Common myeloid progenitor, CD34-positive (primary cell): ENCODE measurements around the gene BHLHE40.

Experiments
- CTCF ChIA-PET: fragments of 350-600 bp; sonication (Branson Sonifier 250); formaldehyde crosslinking; loops from one replicate; lab custom pipeline; 2021; ENCODE audit warnings: antibody characterized with exemption; lab: Charles Lee
- POLR2A ChIA-PET: fragments of 350-600 bp; sonication (Branson Sonifier 250); formaldehyde crosslinking; loops from one replicate; lab custom pipeline; 2021; ENCODE audit warnings: antibody characterized with exemption; lab: Charles Lee
- DNase-seq, 3 donors: peaks; one replicate each; pipeline versions ENCODE4 v3.0.0 to v3.0.0-alpha.2; 2013
- H3K27ac ChIP-seq, 2 experiments: 1 replicate in 1 of 2; 2 replicates in 1 of 2; pipeline ENCODE4 v1.7.0; 2013; ENCODE audit warnings: inconsistent platforms in 2 of 2, low read length in 2 of 2, mild to moderate bottlenecking in 2 of 2, low read depth in 1 of 2, moderate library complexity in 1 of 2; ENCODE audit not compliant: severe bottlenecking in 2 of 2, insufficient read depth in 1 of 2, poor library complexity in 1 of 2
- H3K27me3 ChIP-seq, 5 experiments: replicated peaks in 2 of 5; 1 replicate in 3 of 5; 2 replicates in 2 of 5; pipeline versions ENCODE4 v1.6.1 to v1.7.0; 2013; ENCODE audit warnings: low read length in 4 of 5, mild to moderate bottlenecking in 2 of 5, moderate library complexity in 2 of 5, inconsistent platforms in 1 of 5; ENCODE audit not compliant: insufficient read depth in 5 of 5, control insufficient read depth in 4 of 5
- H3K36me3 ChIP-seq, 4 experiments: 1 replicate in 2 of 4; 2 replicates in 2 of 4; pipeline versions ENCODE4 v1.6.1 to v1.7.0; 2013; ENCODE audit warnings: low read length in 3 of 4, control low read depth in 1 of 4, mild to moderate bottlenecking in 1 of 4; ENCODE audit not compliant: control insufficient read depth in 4 of 4, insufficient read depth in 4 of 4
- H3K4me1 ChIP-seq, 4 experiments: 1 replicate in 3 of 4; 2 replicates in 1 of 4; pipeline versions ENCODE4 v1.6.1 to v1.7.1; 2013; ENCODE audit warnings: low read length in 3 of 4, mild to moderate bottlenecking in 3 of 4, control low read depth in 1 of 4, inconsistent platforms in 1 of 4, moderate library complexity in 1 of 4; ENCODE audit not compliant: control insufficient read depth in 4 of 4, insufficient read depth in 4 of 4; ENCODE audit errors: control extremely low read depth in 1 of 4
- H3K4me3 ChIP-seq, 7 experiments: 1 replicate in 4 of 7; 2 replicates in 3 of 7; pipeline versions ENCODE4 v1.5.1 to v1.7.0; 2013; ENCODE audit warnings: mild to moderate bottlenecking in 7 of 7, low read length in 6 of 7, moderate library complexity in 6 of 7, inconsistent platforms in 2 of 7, low read depth in 2 of 7, control low read depth in 1 of 7; ENCODE audit not compliant: insufficient read depth in 4 of 7, control insufficient read depth in 1 of 7; ENCODE audit errors: extremely low read depth in 1 of 7
- H3K9me3 ChIP-seq, 5 experiments: 1 replicate in 4 of 5; 2 replicates in 1 of 5; pipeline versions ENCODE4 v1.6.1 to v1.7.1; 2013; ENCODE audit warnings: low read length in 4 of 5, mild to moderate bottlenecking in 2 of 5, inconsistent platforms in 1 of 5, low read depth in 1 of 5, moderate library complexity in 1 of 5; ENCODE audit not compliant: control insufficient read depth in 4 of 5, insufficient read depth in 2 of 5; ENCODE audit errors: control extremely low read depth in 1 of 5
- WGBS: methylation state at CpG from one replicate; pipeline ENCODE4 v1.1.5; 2013; ENCODE audit not compliant: insufficient coverage; 5-methylcytosine and 5-hydroxymethylcytosine counted together

The BHLHE40 gene

DNA sequence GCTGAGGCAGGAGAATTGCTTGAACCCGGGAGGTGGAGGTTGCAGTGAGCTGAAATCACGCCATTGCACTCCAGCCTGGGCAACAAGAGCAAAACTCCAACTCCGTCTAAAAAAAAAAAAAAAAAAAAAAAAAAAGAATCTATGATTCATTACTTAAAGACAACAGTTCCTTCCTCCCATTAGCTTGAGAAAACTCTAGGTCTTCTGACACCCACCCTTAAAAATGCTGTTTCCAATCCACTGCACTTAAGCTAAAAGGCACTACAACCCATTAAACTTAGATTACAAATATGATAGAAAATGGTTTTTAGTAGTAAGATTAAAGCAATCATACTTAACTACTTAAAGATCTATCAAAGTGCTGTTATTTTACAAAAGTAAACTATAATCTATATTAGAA, 40.0 kb upstream of the BHLHE40 start:
- Histone ChIP-seq H3K27me3 (no peaks in the 10 kb centered on the region), H3K4me1 (peaks cover 0 to 5% (median 1%) of the 10 kb centered on the region in 4 experiments), H3K4me3 (no peak overlapping the region), H3K36me3 (no peaks in the 10 kb centered on the region), H3K27ac (no peak overlapping the region), H3K9me3 (no peaks in the 10 kb centered on the region)
- POLR2A ChIA-PET, result interaction anchor here (0.6 kb wide), 1 partner anchor 248 kb away, joined by 3 read pairs; no protein-coding TSS in a partner anchor
- no CpG with 5 or more reads among the region's 3 CpGs for WGBS
- DNase-seq, result peak in 2 of 3 donors; percentile 9 to 14
- CTCF ChIA-PET, result interaction anchor here (1.0 to 1.5 kb wide), 2 partner anchors 15 to 41 kb away, joined by 3 read pairs; no protein-coding TSS in a partner anchor

DNA sequence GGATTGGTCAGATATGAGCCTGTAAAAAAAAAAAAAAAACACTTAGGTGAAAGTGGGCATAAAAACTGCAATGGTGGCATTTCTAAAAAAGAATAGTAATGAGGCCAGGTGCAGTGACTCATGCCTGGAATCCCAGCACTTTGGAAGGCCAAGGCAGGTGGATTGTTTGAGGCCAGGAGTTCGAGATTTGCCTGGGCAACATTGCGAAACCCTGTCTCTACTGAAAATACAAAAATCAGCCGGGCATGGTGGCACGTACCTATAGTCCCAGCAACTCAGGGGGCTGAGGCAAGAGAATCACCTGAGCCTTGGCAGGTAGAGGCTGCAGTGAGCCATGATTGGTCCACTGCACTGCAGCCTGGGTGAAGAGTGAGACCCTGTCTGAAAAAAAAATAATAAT, 38.3 kb upstream of the BHLHE40 start:
- no peaks in the 10 kb centered on the region for H3K36me3 ChIP-seq
- peaks cover 0 to 5% (median 1%) of the 10 kb centered on the region in 4 experiments for H3K4me1 ChIP-seq
- H3K9me3 ChIP-seq, result no peaks in the 10 kb centered on the region
- H3K4me3 ChIP-seq, result no peak overlapping the region
- 96% methylated on average over 4 of the region's 4 CpGs for WGBS
- no peak for DNase-seq
- no peaks in the 10 kb centered on the region for H3K27me3 ChIP-seq
- CTCF ChIA-PET, result interaction anchor here (0.7 to 1.0 kb wide), 2 partner anchors 15 to 230 kb away, joined by 3 read pairs; no protein-coding TSS in a partner anchor
- no peak overlapping the region for H3K27ac ChIP-seq
- POLR2A ChIA-PET, result no interaction called here

DNA sequence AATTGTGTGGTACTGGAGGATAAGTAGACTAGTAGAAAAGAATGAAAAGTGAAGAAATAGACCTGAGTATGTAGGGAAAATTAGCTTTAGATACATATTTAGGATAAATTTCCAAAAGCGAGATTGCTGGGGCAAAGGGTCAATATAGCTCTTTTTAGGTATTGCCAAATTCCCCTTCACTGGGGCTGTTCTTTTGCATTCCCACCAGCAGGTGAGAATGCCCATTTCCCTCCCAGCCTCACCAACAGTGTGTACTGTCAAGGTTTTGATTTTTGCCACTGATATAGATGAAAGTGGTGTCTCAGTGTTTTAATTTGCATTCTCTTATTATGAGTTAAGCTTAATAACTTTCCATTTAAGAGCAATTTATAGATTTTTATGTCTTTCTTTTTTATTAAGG, 35.7 kb upstream of the BHLHE40 start:
- H3K9me3 ChIP-seq, result no peaks in the 10 kb centered on the region
- no peak for DNase-seq
- ChIA-PET CTCF (interaction anchor here (1.0 to 1.7 kb wide), 2 partner anchors 20 to 232 kb away, joined by 3 to 4 read pairs; no protein-coding TSS in a partner anchor), POLR2A (no interaction called here)
- H3K27ac ChIP-seq, result no peak overlapping the region
- H3K4me3 ChIP-seq, result no peak overlapping the region
- no peaks in the 10 kb centered on the region for H3K36me3 ChIP-seq
- H3K4me1 ChIP-seq, result peaks cover 0 to 5% (median 1%) of the 10 kb centered on the region in 4 experiments
- WGBS, result 100% methylated on average over 1 of the region's 1 CpG
- H3K27me3 ChIP-seq, result no peaks in the 10 kb centered on the region

GRCh38 chr3:4945324-4945723, 33.9 kb upstream of the BHLHE40 start:
- Histone ChIP-seq H3K27ac (no peak overlapping the region), H3K27me3 (no peaks in the 10 kb centered on the region), H3K4me1 (peaks cover 0 to 11% (median 2%) of the 10 kb centered on the region in 4 experiments), H3K4me3 (no peak overlapping the region), H3K9me3 (no peaks in the 10 kb centered on the region), H3K36me3 (no peaks in the 10 kb centered on the region)
- ChIA-PET POLR2A (no interaction called here), CTCF (no interaction called here)
- 100% methylated on average over 5 of the region's 10 CpGs for WGBS
- no peak for DNase-seq

DNA sequence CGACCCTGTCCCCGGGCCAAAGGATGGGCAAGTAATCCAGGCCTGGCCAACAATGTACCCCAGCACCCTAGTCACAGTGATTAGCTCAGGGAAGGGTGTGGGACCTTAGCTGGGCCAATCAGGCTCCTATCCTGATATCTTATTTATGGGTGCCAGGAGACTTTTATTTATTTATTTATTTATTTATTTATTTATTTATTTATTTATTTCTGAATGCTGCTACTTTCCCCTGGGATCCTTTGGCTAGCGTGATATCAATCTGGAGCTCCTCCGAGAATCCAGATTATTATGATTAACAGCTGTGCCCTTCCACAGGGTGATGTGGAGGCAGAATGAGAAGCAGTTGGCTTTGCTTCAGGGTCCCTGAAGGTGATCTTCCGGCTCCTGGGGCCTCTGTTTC, 32.2 kb upstream of the BHLHE40 start:
- H3K27ac ChIP-seq, result no peak overlapping the region
- ChIA-PET POLR2A (no interaction called here), CTCF (interaction anchor here (0.6 to 1.3 kb wide), 4 partner anchors 10 to 277 kb away, joined by 3 read pairs; no protein-coding TSS in a partner anchor)
- H3K36me3 ChIP-seq, result no peaks in the 10 kb centered on the region
- no peak overlapping the region for H3K4me3 ChIP-seq
- DNase-seq, result no peak
- H3K27me3 ChIP-seq, result no peaks in the 10 kb centered on the region
- 100% methylated on average over 3 of the region's 5 CpGs for WGBS
- peaks cover 0 to 14% (median 3%) of the 10 kb centered on the region in 4 experiments for H3K4me1 ChIP-seq
- no peaks in the 10 kb centered on the region for H3K9me3 ChIP-seq

DNA sequence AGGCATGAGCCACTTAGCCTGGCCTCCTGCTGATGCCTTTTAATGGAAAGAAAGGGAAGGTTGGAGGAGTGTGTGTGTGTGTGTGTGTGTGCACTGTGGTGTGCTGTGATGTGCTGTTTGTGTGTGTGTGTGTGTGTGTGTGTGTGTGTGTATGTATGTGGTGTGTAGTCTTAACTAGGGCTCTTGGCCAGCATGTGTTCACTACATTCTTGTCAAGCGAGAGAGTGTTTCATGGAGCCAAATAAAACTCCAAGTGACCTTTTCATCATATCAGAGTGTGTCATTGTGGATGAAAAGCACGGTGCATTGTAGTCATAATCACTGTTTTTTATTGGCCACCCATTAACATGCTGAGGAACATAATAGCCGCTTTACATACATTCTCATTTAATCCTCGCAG, 30.8 kb upstream of the BHLHE40 start:
- H3K4me3 ChIP-seq, result no peak overlapping the region
- H3K4me1 ChIP-seq, result peaks cover 0 to 14% (median 3%) of the 10 kb centered on the region in 4 experiments
- no peak overlapping the region for H3K27ac ChIP-seq
- no peaks in the 10 kb centered on the region for H3K36me3 ChIP-seq
- WGBS, result no CpG with 5 or more reads among the region's 4 CpGs
- ChIA-PET CTCF (no interaction called here), POLR2A (no interaction called here)
- no peak for DNase-seq
- H3K27me3 ChIP-seq, result no peaks in the 10 kb centered on the region
- no peaks in the 10 kb centered on the region for H3K9me3 ChIP-seq

DNA sequence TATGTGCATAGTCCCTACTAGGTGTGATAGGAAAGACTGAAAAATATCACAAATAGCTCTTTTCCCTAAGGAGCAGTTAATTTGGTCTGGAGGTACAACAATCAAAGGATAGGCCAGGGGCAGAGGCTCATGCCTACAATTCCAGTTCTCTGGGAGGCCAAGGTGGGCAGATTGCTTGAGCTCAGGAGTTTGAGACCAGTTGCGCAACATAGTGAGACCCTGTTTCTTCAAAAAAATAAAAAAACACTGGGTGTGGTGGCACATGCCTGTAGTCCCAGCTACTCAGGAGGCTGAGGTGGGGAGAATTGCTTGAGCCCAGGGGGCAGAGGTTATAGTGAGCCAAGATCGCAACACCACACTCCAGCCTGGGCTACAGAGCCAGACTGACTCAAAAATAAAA, 30.2 kb upstream of the BHLHE40 start:
- Histone ChIP-seq H3K36me3 (no peaks in the 10 kb centered on the region), H3K27ac (no peak overlapping the region), H3K27me3 (no peaks in the 10 kb centered on the region), H3K4me1 (peaks cover 0 to 9% (median 2%) of the 10 kb centered on the region in 4 experiments), H3K4me3 (no peak overlapping the region), H3K9me3 (no peaks in the 10 kb centered on the region)
- CTCF ChIA-PET, result interaction anchor here (1.0 to 1.5 kb wide), 2 partner anchors 26 to 29 kb away, joined by 4 to 5 read pairs; no protein-coding TSS in a partner anchor
- WGBS, result 100% methylated on average over 2 of the region's 2 CpGs
- DNase-seq, result no peak
- POLR2A ChIA-PET, result no interaction called here
